GM18526 (cell line): Measurements from ENCODE around the gene ABHD17A.

Experiments used
- POLR2A ChIP-seq: IDR thresholded peaks from 3 replicates; pipeline ENCODE4 v1.6.1; 2011; ENCODE audit not compliant: insufficient read length; ENCODE audit errors: extremely low read depth

Gene ABHD17A

DNA sequence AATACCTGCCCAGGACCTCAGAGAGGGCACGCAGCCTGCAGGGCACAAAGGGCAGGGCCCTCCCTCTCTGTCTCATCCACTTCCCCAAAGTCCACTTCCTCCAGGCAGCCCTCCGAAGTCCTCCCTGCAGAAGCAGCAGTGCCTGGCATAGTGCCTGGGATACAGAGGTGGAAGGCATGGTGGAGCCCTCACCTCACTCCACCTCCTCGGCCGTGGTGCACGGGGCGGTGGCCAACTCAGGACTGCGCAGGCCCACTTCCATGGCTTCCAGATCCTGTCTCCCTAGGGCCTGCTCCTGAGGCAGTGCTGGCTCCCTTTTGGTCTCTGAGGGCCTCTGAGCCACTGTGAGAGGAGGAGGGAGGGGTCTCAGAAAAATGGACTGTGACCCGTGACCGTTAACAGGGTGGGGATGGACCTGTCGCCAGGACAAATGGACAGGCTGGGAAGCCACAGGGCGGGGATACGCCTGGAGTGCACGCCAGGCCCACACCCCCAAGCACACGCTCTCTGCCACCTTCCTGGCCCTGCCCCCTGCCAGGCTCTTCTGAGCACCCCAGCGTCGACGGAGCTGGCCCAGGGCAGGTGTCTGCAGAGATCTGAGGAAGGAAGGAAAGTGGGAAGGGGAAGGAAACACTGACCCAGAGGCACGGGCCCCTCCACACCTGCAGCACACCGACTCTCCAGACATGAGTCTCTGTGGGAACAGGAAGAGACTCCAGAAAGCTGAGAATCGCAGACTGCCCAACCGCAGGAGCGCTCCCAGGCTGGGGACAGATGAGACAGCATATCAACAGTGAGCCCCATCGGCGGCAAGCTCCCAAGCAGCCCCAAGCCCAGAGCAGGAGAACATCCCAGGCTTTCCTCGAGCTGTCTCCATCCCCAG is 45.4 kb downstream of the ABHD17A start:
- no peak for TF ChIP-seq POLR2A

DNA sequence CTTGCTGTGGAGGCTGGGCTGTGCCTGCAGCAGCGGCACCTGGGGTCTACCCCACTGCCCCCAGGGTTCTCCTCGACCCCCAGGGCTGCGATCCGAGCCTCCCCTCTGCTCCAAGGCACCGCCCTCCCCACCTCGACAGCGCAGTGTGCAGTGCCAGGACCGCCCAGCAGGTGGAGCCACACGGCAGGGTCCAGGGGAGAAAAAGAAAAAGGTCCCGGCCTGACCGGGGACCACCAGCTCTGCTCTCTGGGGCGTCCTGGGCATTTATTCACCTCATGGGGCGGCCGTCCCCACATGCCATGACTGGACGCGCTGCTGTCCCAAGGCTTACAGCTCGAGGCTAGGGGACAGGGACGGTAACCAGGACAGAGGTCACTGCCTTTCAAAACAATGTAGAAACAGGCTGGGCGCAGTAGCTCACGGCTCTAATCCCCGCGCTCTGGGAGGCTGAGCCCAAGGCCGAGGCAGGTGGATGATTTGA is 47.6 kb downstream of the ABHD17A start:
- TF ChIP-seq POLR2A: no peak

DNA sequence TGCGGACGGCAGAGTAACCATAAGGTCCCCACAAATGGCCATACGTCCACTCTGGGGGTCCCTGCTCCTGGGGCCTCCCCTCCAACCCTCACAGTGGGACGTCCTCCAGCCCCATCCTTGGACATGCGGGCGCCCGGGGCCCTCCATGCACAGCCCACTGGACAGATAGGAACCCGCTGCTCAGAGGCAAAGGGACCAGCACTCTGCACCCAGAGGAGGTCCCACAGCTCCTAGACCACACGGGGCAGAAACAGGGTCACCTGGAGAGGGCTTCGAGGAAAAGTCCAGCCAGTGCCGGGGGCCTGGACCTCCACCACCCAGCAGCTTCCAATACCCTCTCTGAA is 48.1 kb downstream of the ABHD17A start:
- no peak for TF ChIP-seq POLR2A

DNA sequence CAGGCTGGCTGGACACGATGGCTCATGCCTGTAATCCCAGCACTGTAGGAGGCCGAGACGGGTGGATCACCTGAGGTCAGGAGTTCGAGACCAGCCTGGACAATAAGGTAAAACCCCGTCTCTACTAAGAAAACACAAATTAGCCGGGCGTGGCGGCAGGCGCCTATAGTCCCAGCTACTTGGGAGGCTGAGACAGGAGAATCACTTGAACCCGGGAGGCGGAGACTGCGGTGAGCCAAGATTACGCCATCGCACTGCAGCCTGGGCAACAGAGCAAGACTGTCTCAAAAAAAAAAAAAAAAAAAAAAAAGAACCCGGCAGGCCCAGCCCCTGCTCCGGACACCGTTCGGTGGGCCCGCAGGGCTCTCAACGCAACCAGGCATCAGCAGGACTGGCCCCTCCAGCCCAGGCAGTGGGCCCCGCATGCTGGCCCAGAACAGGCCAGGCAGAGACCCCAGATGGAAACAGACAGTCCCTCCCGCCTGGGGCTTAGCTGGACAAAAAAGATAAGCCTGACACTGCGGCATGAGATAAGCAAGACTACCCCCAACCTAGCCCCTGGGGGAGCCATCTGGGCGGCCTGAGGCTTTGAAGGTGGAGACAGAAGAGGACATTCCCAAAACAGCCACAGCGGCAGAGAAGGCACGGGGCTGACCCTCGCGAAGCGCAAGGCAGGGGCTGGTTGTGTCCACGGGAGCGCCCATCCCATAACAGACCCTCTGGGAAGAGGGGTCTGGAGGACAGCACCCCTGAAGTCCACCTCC is 48.7 kb downstream of the ABHD17A start:
- TF ChIP-seq POLR2A: no peak

DNA sequence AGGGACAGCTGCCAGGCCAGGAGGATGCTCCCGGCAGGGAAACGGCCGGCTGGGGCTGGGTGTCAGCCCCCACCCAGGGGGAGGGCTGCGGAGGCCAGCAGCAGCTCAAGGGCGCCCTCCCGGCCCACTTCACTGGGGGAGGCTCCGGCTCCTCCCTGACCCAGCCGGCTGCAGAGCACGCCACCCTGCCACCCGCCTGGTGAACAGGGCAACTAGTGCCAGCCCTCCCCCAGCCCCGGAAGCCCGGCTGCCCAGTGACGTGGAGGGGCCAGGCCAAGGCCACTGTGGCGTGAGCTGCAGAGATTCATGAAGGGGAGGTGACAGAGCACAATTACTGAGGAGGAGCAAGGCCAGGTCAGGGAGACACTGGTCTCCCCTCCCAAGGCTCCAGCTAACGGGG is 51.8 kb downstream of the ABHD17A start:
- TF ChIP-seq POLR2A: no peak

DNA sequence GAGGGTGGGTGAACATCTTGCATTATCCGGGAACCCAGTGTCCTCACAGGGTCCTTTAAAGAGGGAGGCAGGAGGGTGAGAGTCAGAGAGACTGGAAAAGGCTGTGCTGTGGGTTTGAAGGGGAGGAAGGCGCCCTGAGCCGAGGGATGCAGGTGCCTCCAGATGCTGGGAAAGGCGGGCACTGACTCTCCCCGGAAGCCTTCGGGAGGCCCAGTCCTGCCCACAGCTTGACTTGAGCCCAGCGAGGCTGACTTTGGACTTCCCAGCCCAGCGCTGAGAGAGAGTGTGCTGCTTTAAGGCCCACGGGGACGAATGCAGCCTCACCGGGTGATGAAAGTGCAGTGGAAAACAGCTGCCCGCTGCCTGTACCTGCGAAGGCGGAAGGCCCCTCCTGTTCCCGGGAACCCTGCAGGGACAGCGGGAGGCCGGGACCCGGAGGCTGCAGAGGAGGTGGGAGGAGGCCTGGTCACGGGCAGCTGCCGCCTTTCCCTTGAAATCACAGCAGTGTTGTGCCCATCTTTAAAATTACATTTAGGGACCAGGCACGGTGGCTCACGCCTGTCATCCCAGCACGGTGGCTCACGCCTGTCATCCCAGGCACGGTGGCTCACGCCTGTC is 53.1 kb downstream of the ABHD17A start:
- TF ChIP-seq POLR2A: no peak

DNA sequence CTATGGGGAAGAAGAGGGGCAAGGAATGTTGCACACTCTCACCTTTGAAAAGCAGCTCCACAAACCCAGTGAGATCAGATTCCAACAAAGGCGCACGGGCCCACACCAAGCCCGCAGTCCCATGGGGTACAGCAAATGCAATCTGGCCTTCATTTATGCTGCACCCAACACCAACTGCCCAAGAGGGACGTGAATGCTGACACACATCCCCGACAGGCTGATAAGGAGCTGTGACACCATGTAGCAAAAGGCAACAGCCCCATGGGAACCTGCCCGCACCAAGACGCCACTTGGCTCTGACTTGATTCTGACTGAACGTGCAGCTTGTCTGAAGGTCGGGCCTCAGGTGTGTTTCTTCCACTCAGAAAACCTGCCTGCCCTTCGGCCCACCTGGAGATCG is 54.3 kb downstream of the ABHD17A start:
- TF ChIP-seq POLR2A: no peak

DNA sequence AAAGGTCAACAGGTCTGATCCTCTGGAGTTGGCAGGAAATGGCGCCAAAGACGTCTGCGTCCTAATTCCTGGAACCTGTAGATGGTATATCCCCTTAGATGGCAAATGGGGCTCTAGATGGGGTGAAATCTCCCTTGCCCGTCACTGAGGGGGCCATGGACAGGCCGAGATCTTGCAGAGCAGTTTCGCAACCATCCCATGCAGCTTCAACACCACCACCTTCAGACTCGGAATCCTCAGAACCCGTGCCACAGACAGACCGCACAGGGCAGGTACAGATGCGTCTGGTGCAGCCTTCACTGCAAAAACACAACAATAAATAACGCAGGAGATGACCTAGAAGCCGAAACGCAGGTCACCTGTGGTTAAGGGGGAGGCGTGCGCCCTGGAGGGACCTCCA is 54.7 kb downstream of the ABHD17A start:
- no peak for TF ChIP-seq POLR2A

DNA sequence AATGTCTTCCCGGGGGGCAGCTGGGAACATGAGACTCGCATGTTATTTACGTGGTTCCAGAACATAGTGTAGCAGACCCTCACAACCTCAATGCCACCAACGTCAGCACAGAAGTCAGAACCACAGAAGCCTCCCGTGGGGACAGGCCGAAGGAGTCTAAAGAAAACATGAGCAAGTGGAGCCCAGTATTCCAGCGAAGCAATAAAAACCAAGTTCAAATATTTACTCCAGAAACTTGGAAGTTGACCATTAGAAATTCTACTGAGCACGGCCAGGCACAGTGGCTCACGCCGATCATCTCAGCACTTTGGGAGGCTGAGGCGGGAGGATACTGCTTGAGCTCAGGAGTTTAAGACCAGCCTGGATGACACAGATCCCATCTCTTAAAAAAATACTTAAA is 55.3 kb downstream of the ABHD17A start:
- no peak for TF ChIP-seq POLR2A

DNA sequence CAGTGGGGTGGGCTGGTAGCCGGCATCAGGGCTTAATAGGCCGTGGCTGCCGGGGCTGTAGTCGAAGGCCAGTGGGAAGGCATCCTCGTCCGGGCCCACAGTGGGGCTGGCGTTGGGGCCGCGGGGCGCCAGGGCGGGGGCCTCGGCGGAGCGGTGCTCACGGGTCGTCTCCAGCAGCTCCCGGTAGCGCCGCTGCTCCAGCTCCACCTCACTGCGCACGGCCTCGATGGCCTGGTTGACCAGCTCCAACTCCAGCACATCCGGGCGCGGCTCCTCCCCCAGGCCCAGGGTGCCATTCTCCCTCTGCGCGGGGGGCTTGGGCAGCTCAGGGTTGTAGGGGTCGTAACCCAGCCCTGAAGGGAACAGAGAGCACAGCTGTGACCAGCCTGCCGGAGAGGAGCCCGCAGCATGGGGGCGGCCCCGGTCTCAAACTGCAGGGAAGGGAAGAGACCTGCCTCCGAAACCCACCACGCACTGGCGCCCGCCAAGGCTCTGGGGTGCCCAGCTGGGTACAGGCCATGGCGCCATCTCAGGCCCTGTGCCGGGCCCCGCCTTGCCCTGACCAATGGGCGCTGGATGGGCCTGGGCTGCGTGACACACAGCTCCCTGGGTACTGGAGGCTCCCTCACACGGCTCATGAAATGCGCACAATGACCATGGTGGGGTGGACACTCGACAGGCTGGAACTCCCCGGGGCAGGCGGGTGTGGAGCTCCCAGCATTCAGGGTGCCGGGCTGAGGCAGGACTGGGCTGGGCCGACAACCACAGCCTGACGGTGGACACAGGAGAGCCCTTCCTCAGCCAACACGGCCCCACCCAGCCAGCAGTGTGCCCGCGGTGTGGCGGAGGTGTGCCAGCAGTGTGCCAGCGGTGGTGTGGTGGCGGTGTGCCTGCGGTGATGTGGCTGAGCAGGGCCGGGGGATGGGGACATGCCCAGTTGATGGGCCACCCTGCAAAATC is 56.7 kb downstream of the ABHD17A start:
- TF ChIP-seq POLR2A: no peak

DNA sequence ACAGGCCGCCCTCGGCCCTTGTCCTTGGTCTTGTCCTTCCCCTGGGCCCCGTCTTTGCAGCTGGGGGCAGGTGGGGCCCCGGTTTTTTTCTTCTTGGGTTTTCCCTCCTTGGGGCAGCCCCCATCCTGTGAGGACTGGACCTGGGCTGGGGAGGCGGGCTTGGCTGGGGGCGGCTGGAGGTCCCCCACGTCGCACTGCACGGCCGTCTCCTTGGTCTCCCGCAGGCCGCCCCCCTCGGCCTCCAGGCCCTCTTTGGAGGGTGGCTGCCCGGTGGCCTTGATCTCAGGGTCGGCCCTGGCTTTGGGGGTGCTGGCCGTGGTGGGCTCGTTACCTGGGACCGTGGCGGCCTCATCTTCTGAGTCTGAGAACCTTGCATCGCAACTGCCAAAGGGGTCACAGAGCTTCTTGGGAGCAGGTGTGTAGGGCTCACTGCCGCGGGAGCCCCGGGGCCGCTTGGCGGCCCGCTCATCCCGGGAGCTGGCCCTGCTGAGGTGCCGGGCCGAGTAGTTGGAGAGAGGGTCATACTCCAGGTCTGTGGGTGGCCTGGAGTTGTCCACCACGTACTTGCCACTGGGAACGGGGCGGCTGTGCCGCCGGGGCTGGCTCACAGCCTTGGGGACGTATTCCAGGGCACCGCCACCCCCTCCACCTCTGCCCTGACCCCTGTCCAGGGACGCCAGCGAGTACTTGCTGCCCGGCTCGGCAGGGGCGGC is 57.6 kb downstream of the ABHD17A start:
- no peak for TF ChIP-seq POLR2A
